H1 (cell line): ENCODE data around the gene BAZ1B. TPM values are rescaled to one million over a fixed set of nuclear protein-coding genes. Genes with fewer than 3 reads are reported as not detected.

Experiments used
- CTCF ChIA-PET: fragments of 300-600 bp; sonication (Branson Sonifier 250); formaldehyde crosslinking; loops from one replicate; lab custom pipeline; 2021; ENCODE audit not compliant: partially characterized antibody; lab: Charles Lee
- POLR2A ChIA-PET: fragments of 300-600 bp; sonication (Branson Sonifier 250); formaldehyde crosslinking; loops from one replicate; lab custom pipeline; 2021; ENCODE audit warnings: inconsistent platforms; ENCODE audit not compliant: partially characterized antibody; lab: Charles Lee
- DNase-seq, 2 experiments: peaks; one replicate each; pipeline versions ENCODE4 v3.0.0 to v3.0.0-alpha.2; 2010 to 2022; ENCODE audit warnings: low spot score in 2 of 2, low read depth in 1 of 2, mixed read lengths in 1 of 2
- FAIRE-seq: peaks from 2 replicates; lab custom pipeline; 2011; peaks lifted over from hg19 to GRCh38; lab: Jason Lieb, UNC
- H2AFZ ChIP-seq: 2 replicates; pipeline ENCODE4 v1.8.1; 2012; ENCODE audit warnings: low read length, inconsistent platforms
- H2AK5ac ChIP-seq: 2 replicates; pipeline ENCODE4 v1.6.1; 2013; ENCODE audit warnings: low read depth, low read length
- H2BK120ac ChIP-seq: replicated peaks from 2 replicates; pipeline ENCODE3; 2013; ENCODE audit warnings: low read depth, low read length, inconsistent platforms
- H2BK12ac ChIP-seq: 2 replicates; pipeline ENCODE4 v1.6.1; 2013; ENCODE audit warnings: low read depth, low read length
- H2BK15ac ChIP-seq: 2 replicates; pipeline ENCODE4 v1.6.1; 2013; ENCODE audit warnings: low read length
- H2BK20ac ChIP-seq: 2 replicates; pipeline ENCODE4 v1.6.1; 2013; ENCODE audit warnings: low read length
- H2BK5ac ChIP-seq: 2 replicates; pipeline ENCODE4 v1.6.1; 2013; ENCODE audit warnings: low read depth, low read length
- H3K14ac ChIP-seq: 2 replicates; pipeline ENCODE4 v1.6.1; 2013; ENCODE audit warnings: inconsistent platforms; ENCODE audit not compliant: insufficient read length
- H3K18ac ChIP-seq: 2 replicates; pipeline ENCODE4 v1.6.1; 2013; ENCODE audit warnings: low read length; ENCODE audit errors: extremely low read depth
- H3K23ac ChIP-seq: 2 replicates; pipeline ENCODE4 v1.6.1; 2013; ENCODE audit warnings: inconsistent platforms; ENCODE audit not compliant: insufficient read length
- H3K23me2 ChIP-seq: 2 replicates; pipeline ENCODE4 v1.6.1; 2013; ENCODE audit warnings: low read depth, low read length
- H3K27ac ChIP-seq: 2 replicates; pipeline ENCODE4 v1.6.1; 2011; ENCODE audit warnings: low read depth, low read length, inconsistent platforms
- H3K27me3 ChIP-seq, 4 experiments: replicated peaks in 1 of 4; 1 replicate in 1 of 4; 2 replicates in 3 of 4; pipeline versions ENCODE4 v1.6.1 to v1.8.1; 2011 to 2013; ENCODE audit warnings: low read length in 3 of 4, mild to moderate bottlenecking in 3 of 4, inconsistent platforms in 2 of 4, mixed read lengths in 2 of 4, moderate library complexity in 1 of 4; ENCODE audit not compliant: control insufficient read depth in 3 of 4, insufficient read depth in 3 of 4; ENCODE audit errors: extremely low read depth in 1 of 4
- H3K36me3 ChIP-seq, 4 experiments: 2 replicates each; pipeline versions ENCODE4 v1.6.1 to v1.8.1; 2011 to 2013; ENCODE audit warnings: mild to moderate bottlenecking in 4 of 4, low read length in 3 of 4, moderate library complexity in 2 of 4, control low read depth in 1 of 4, inconsistent platforms in 1 of 4; ENCODE audit not compliant: insufficient read depth in 4 of 4, control insufficient read depth in 2 of 4
- H3K4ac ChIP-seq: replicated peaks from 2 replicates; pipeline ENCODE3; 2013; ENCODE audit warnings: low read length, low read depth, mixed read lengths, inconsistent platforms; ENCODE audit not compliant: insufficient read length
- H3K4me1 ChIP-seq, 4 experiments: replicated peaks in 1 of 4; 1 replicate in 1 of 4; 2 replicates in 3 of 4; pipeline versions ENCODE4 v1.6.1 to v1.8.1; 2011 to 2013; ENCODE audit warnings: low read length in 3 of 4, inconsistent platforms in 2 of 4, mixed read lengths in 1 of 4; ENCODE audit not compliant: insufficient read depth in 4 of 4, control insufficient read depth in 3 of 4
- H3K4me2 ChIP-seq, 2 experiments: 2 replicates each; pipeline versions ENCODE4 v1.6.1 to v1.8.1; 2011 to 2013; ENCODE audit warnings: low read depth in 2 of 2, low read length in 2 of 2, control low read depth in 1 of 2, inconsistent platforms in 1 of 2, mild to moderate bottlenecking in 1 of 2; ENCODE audit not compliant: insufficient read depth in 1 of 2
- H3K4me3 ChIP-seq, 4 experiments: fragments of 200-600, 300-600 bp in 1 of 4; sonication (generic), shearing (Covaris generic), sonication (Bioruptor Twin) in 1 of 4; 2 replicates each; pipeline versions ENCODE4 v1.5.1 to v1.8.1; 2011 to 2016; ENCODE audit warnings: low read length in 4 of 4, low read depth in 3 of 4, control low read depth in 2 of 4, inconsistent platforms in 2 of 4, mild to moderate bottlenecking in 2 of 4, mixed read lengths in 1 of 4, moderate library complexity in 1 of 4; ENCODE audit not compliant: insufficient read depth in 2 of 4; ENCODE audit errors: extremely low read depth in 1 of 4
- H3K56ac ChIP-seq: replicated peaks from 2 replicates; pipeline ENCODE3; 2013; ENCODE audit warnings: low read depth, mild to moderate bottlenecking, mixed read lengths, low read length, inconsistent platforms; ENCODE audit not compliant: insufficient read length
- H3K79me1 ChIP-seq: 2 replicates; pipeline ENCODE4 v1.6.1; 2013; ENCODE audit warnings: low read depth, low read length, control low read depth
- H3K79me2 ChIP-seq, 2 experiments: 2 replicates each; pipeline versions ENCODE4 v1.6.1 to v1.8.1; 2012 to 2013; ENCODE audit warnings: low read length in 2 of 2, mild to moderate bottlenecking in 2 of 2, inconsistent platforms in 1 of 2; ENCODE audit not compliant: insufficient read depth in 2 of 2, control insufficient read depth in 1 of 2
- H3K9ac ChIP-seq, 4 experiments: replicated peaks in 1 of 4; 1 replicate in 1 of 4; 2 replicates in 3 of 4; pipeline versions ENCODE4 v1.6.1 to v1.8.1; 2011 to 2013; ENCODE audit warnings: low read depth in 3 of 4, low read length in 3 of 4, control low read depth in 2 of 4, mild to moderate bottlenecking in 2 of 4, moderate library complexity in 2 of 4, inconsistent platforms in 1 of 4; ENCODE audit errors: extremely low read depth in 1 of 4
- H3K9me3 ChIP-seq, 2 experiments: 2 replicates each; pipeline versions ENCODE4 v1.6.1 to v1.8.1; 2012 to 2013; ENCODE audit warnings: mild to moderate bottlenecking in 2 of 2, moderate library complexity in 2 of 2, control low read depth in 1 of 2, inconsistent platforms in 1 of 2, low read depth in 1 of 2, low read length in 1 of 2, mixed read lengths in 1 of 2; ENCODE audit not compliant: insufficient read depth in 2 of 2
- H4K20me1 ChIP-seq, 2 experiments: replicated peaks in 1 of 2; 2 replicates each; pipeline versions ENCODE3 to v1.8.1; 2011 to 2013; ENCODE audit warnings: inconsistent platforms in 2 of 2, low read length in 2 of 2, mild to moderate bottlenecking in 1 of 2; ENCODE audit not compliant: insufficient read depth in 2 of 2, control insufficient read depth in 1 of 2
- H4K5ac ChIP-seq: 2 replicates; pipeline ENCODE4 v1.6.1; 2013; ENCODE audit warnings: low read length, low read depth, mixed read lengths, inconsistent platforms; ENCODE audit not compliant: insufficient read length
- H4K8ac ChIP-seq: 2 replicates; pipeline ENCODE4 v1.8.0; 2013; ENCODE audit warnings: mild to moderate bottlenecking, moderate library complexity, low read length, inconsistent platforms; ENCODE audit not compliant: insufficient read depth; ENCODE audit errors: extremely low read depth
- H4K91ac ChIP-seq: replicated peaks from 2 replicates; pipeline ENCODE3; 2013; ENCODE audit warnings: low read length, mixed read lengths, inconsistent platforms; ENCODE audit not compliant: insufficient read length
- HDAC2 ChIP-seq, 2 experiments: fragments of 300-600 bp in 1 of 2; sonication (generic) in 1 of 2; IDR thresholded peaks; 2 replicates each; pipeline ENCODE4 v1.6.1; 2011 to 2012; ENCODE audit warnings: low read depth in 2 of 2, low read length in 2 of 2, mild to moderate bottlenecking in 2 of 2, moderate library complexity in 2 of 2, borderline replicate concordance in 1 of 2, inconsistent platforms in 1 of 2
- KDM5A ChIP-seq: fragments of 200-600 bp; IDR thresholded peaks from 2 replicates; pipeline ENCODE4 v1.7.1; 2012; ENCODE audit warnings: mild to moderate bottlenecking, low read length, inconsistent platforms, mixed read lengths
- ZNF274 ChIP-seq: IDR thresholded peaks from 2 replicates; pipeline ENCODE4 v1.7.0; 2012; ENCODE audit warnings: low read length, borderline replicate concordance; ENCODE audit errors: extremely low read depth
- WGBS, 2 experiments: shearing (Covaris generic) in 1 of 2; methylation state at CpG; one replicate each; pipeline versions ENCODE4 v1.1.6 to v1.1.7; 2013 to 2015; ENCODE audit warnings: low lambda C conversion rate in 2 of 2, mixed read lengths in 2 of 2, inconsistent platforms in 1 of 2, low coverage in 1 of 2, missing lambda C conversion rate in 1 of 2; ENCODE audit not compliant: insufficient replicate concordance in 2 of 2, insufficient coverage in 1 of 2, insufficient read length in 1 of 2; ENCODE audit errors: extremely low coverage in 1 of 2, missing lambda C conversion rate in 1 of 2; 5-methylcytosine and 5-hydroxymethylcytosine counted together
- polyA plus RNA-seq, 7 experiments: library from polyadenylated mRNA; depleted of rRNA in 3 of 7; stranded (reverse) in 5 of 7; unstranded in 2 of 7; fragments of >200 nt in 5 of 7; fragments of 200-250 nt in 2 of 7; gene quantifications; 1 replicate in 5 of 7; 2 replicates in 1 of 7; 4 replicates in 1 of 7; pipeline versions ENCODE4 v1.2.1 to v1.2.3, GENCODE V29; 2011 to 2013; ENCODE audit warnings: missing spikeins in 2 of 7, mixed read lengths in 2 of 7
- total RNA-seq: library from RNA; stranded (reverse); fragmentation: NEBNext Ultra II Directional; extraction: Animal tissue kit (Norgen Biotek cat#: 25700); gene quantifications from 2 replicates; pipeline ENCODE4 v1.2.1, GENCODE V29; 2021

The BAZ1B gene
- total and polyA plus RNA-seq, 2 of the 8 experiments (the other 6 are each of a cell fraction or from before 2014, with no cell fraction given), result 21.0 to 86.8 TPM

GRCh38 chr7:73570521-73570920 is 48.4 kb upstream of the BAZ1B start:
- Histone ChIP-seq H2BK15ac (no peak overlapping the region), H2BK120ac (no peak overlapping the region), H4K5ac (no peak overlapping the region), H4K20me1 (peaks cover 0 to 10% of the 10 kb centered on the region in 2 experiments), H3K79me2 (no peaks in the 10 kb centered on the region), H3K4me1 (no peaks in the 10 kb centered on the region), H3K27ac (no peak overlapping the region), H3K23me2 (no peaks in the 10 kb centered on the region), H3K4me3 (no peak overlapping the region), H4K91ac (no peak overlapping the region), H3K27me3 (no peaks in the 10 kb centered on the region), H3K4me2 (no peak overlapping the region), H3K4ac (no peak overlapping the region), H3K14ac (no peak overlapping the region), H3K36me3 (peaks cover 26 to 48% (median 38%) of the 10 kb centered on the region in 4 experiments), H2BK20ac (no peak overlapping the region), H2BK5ac (no peak overlapping the region), H3K79me1 (no peaks in the 10 kb centered on the region; the same call in 1 of the 2 replicates), H2AFZ (no peak overlapping the region), H3K9me3 (no peaks in the 10 kb centered on the region), H3K56ac (no peak overlapping the region), H3K23ac (no peak overlapping the region), H3K9ac (no peak overlapping the region), H2AK5ac (no peak overlapping the region), H3K18ac (no peak overlapping the region), H4K8ac (no peak overlapping the region), H2BK12ac (no peak overlapping the region)
- FAIRE-seq (no peak), DNase-seq (no peak)
- CTCF ChIA-PET, result no interaction called here
- POLR2A ChIA-PET, result interaction anchor here (0.9 to 1.2 kb wide), 2 partner anchors 9 to 48 kb away, joined by 3 read pairs; partner anchors contain the start of gene BAZ1B
- WGBS, 2 experiments, result 93% methylated on average over 21 of the region's 22 CpGs; no CpG with 5 or more reads in 1 of the 2 experiments
- TF ChIP-seq ZNF274, result no peak
- TF ChIP-seq KDM5A, result no peak
- no peak for TF ChIP-seq HDAC2 (IDR thresholded peaks at IDR 0.05; ENCODE audit: borderline replicate concordance in 1 of 2, low read depth in 2 of 2, low read length in 2 of 2)
